Stimulated activated naive CD8-positive, alpha-beta T cell treated with anti-CD3 and anti-CD28 coated beads, Interleukin-15, Interleukin-2, amounts not matched to agents 100 ng/mL and 50 ng/mL, for 24 hours (primary cell): ENCODE data around the gene R3HDML.
"Not testable (repeated sequence)": the region's sequence is repeated elsewhere in the genome, so short reads cannot be mapped to it uniquely, and the experiment has no call there.

ENCODE experiments used
- H3K27ac Mint-ChIP-seq: one replicate; pipeline ENCODE4 v1.8.0; 2021; ENCODE audit warnings: mild to moderate bottlenecking, mixed read lengths
- H3K27me3 Mint-ChIP-seq: one replicate; pipeline ENCODE4 v1.8.0; 2021; ENCODE audit warnings: mixed read lengths
- H3K36me3 Mint-ChIP-seq: one replicate; pipeline ENCODE4 v1.8.0; 2021; ENCODE audit warnings: low read depth, mixed read lengths
- H3K4me1 Mint-ChIP-seq: one replicate; pipeline ENCODE4 v1.8.0; 2021; ENCODE audit warnings: low read depth, mixed read lengths
- H3K4me3 Mint-ChIP-seq: one replicate; pipeline ENCODE4 v1.8.0; 2021; ENCODE audit warnings: mild to moderate bottlenecking, mixed read lengths
- H3K9me3 Mint-ChIP-seq: one replicate; pipeline ENCODE4 v1.8.0; 2021; ENCODE audit warnings: mixed read lengths

Gene R3HDML

DNA sequence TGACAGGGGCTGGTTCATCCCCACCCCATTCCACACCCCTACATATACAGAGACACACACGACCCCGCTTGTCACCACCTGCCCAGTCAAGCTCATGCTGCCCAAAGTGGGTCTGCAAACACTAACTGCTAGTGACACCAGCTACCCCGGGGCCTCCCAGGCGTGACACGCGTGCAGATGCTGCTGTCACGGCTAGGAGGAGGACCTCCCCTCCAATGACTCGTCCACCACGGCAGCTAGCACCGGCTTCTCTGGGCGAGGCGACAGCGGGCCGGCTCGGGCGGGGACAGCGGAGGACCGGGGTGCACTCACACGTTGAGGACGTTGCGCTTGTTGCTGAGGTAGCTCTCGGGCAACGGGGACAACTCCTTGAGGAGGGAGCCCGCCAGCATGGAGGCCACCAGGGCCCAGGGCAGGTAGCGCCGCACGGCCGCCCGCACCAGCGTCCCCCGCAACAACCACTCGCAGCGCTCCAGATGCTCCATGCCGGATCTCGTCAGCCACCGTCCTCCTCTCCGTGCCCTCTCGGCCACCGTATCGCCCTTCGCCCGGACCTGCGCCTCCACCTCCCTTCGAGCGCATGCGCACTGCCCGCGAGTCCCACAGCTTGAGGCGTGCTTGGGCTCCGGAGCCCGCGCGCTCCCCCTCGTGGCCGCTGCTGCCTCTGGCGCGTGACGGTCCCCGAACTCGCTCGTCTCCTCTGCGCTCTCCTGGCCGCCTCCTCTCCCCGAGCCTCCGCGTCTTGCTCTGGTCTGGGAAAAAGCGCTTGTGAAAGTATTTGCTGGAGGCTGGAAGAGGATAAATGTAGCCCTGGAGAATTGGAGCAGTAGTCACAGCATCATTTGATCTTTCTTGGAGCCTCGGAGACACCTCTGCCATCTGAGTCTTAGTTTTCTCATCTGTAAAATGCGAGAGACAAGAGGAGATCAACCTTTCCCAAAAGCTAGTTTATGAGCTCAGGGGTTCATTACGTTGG is 25.9 kb upstream of the R3HDML start, which contains the start of gene FITM2:
FITM2 (minus strand) TSS at position 539 of the 976 bp plus-strand sequence; CDS start at position 485, 54 bp downstream.
- H3K9me3 Mint-ChIP-seq = no peaks in the 10 kb centered on the region

DNA sequence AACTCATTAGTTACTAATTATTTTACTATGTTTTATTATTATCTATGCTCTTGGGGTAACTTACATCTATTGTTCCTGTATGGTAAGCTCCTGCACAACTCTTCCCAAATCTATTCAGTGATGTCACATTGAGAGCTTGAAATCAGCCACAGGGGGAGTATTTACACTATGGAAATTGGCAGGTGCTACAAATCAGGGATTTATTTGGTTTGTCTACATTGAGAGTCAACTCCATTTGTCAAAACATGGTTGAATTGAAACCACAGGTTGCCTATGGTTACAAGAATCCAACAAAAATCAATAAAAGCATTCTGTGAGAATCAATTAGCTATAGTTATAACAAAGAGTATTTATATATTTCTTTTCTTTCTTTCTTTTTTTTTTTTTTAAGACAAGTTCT is 22.0 kb upstream of the R3HDML start:
- Mint-ChIP-seq H3K9me3 (no peaks in the 10 kb centered on the region), H3K27ac (no peak overlapping the region), H3K36me3 (no peaks in the 10 kb centered on the region), H3K4me1 (peaks cover 12% of the 10 kb centered on the region), H3K27me3 (peaks cover 5% of the 10 kb centered on the region), H3K4me3 (no peak overlapping the region)

More for the DNA sequence above, 25.9 kb upstream of the R3HDML start, which contains the start of gene FITM2:
- Mint-ChIP-seq H3K27me3 (no peaks in the 10 kb centered on the region), H3K36me3 (peaks cover 4% of the 10 kb centered on the region), H3K4me3 (peak within 1 kb of the TSS; percentile 91), H3K4me1 (peaks cover 20% of the 10 kb centered on the region), H3K27ac (peak within 1 kb of the TSS; percentile 94)

DNA sequence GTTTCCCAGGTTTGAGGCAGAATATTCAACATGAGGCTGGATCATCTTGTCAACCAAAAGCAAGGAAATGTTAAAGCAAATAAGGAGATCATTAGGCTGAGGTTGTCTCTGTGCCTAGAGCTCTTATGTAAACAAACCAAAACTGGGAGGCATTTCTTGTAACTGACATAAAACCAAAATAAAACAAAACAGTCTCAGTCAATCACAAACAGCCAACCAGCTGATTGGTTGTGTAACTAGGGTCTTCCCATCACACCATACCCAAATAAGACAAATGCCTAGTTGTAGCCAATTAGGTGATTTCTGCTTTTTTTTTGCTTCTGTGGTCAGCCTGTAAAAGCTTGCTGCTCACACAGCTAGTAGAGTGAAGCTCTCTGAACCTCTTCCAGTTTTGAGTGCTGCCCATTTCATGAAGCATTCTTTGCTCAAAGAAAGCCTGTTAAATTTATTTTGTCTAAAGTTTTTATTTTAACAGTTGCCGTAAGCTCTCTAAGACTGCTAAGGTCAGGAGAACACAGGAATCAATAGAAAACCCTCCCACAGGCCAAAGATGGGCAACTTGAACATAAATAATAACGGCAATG is 16.9 kb upstream of the R3HDML start:
- no peak overlapping the region for H3K27ac Mint-ChIP-seq

DNA sequence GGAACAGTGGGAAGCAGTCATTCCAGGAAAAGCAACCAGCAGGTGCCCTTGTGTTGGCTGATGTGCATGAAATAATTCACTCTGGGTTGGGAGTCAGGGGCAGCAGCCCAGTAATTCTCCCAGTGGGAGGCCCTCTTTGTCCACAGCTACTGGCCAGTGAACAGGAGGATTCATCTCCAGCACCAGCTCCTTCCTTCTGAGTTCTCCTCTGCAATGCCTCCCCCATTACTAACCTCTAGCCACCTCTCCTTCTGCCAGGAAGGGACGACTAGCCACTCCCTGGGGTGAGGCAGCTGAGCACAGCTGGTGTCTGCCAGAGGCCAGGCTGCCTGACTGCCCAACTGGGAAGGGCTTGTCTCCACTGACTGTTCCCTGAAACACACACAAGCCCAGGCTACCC is 12.5 kb upstream of the R3HDML start:
- H3K27me3 Mint-ChIP-seq = peaks cover 12% of the 10 kb centered on the region
- no peaks in the 10 kb centered on the region for H3K9me3 Mint-ChIP-seq
- no peak overlapping the region for H3K4me3 Mint-ChIP-seq
- H3K27ac Mint-ChIP-seq = no peak overlapping the region
- no peaks in the 10 kb centered on the region for H3K36me3 Mint-ChIP-seq
- H3K4me1 Mint-ChIP-seq = no peaks in the 10 kb centered on the region

More for the DNA sequence above, 16.9 kb upstream of the R3HDML start:
- Mint-ChIP-seq H3K4me3 (no peak overlapping the region), H3K9me3 (no peaks in the 10 kb centered on the region), H3K36me3 (no peaks in the 10 kb centered on the region), H3K4me1 (no peaks in the 10 kb centered on the region), H3K27me3 (peaks cover 9% of the 10 kb centered on the region)

DNA sequence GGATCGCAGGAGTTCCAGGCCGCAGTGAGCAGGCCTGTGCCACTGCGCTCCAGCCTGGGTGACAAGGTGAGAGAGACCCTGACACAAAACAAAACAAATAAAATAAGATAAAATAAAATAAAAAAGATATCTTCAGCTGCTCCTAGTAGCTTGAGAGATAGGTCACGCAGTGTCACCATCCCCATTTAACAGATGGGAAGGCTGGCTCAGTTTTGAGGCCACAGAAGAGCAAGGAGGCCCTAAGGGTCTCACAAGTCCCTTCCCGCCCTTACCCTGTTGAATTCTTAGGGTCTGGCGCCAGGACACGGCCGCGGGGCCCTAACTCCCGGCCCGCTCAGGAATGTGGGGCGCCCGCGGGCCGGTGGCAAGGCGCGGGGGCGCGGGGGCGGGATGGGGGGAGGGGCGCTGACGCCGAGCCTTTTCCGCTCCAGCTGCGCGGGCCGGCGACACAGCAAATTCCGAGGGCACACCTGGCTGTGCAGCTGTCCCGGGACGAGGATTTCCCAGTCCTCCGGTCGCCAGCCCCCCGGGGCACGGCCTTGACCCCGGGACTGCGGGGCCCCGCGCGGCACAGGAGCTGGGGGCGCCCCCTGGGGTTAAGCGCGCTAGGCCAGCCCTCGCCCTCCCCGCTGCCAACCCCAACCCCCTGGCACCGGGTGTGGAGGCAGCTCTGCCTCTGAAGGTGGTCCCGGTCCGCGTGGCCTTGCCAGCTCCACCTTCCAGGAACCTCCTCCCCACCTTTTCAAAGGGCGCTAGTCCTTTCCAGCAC is 10.3 kb upstream of the R3HDML start:
- Mint-ChIP-seq H3K9me3 (no peaks in the 10 kb centered on the region), H3K36me3 (no peaks in the 10 kb centered on the region), H3K4me3 (peak overlapping the region; percentile 45), H3K27ac (peak overlapping the region; percentile 52), H3K4me1 (no peaks in the 10 kb centered on the region), H3K27me3 (peaks cover 15% of the 10 kb centered on the region)

DNA sequence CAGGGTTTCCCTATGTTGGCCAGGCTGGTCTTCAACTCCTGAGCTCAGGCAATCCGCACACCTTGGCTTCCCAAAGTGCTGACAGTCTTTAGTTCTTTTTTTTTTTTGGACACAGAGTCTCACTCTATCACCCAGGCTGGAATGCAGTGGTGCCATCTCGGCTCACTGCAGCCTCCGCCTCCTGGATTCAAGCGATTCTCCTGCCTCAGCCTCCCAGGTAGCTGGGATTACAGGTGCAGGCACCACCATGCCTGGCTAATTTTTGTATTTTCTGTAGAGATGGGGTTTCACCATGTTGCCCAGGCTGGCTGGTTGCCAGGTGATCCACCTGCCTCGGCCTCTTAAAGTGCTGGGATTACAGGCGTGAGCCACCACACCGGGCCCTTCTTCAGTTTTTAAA is 9.1 kb upstream of the R3HDML start:
- H3K36me3 Mint-ChIP-seq, H3K4me3 Mint-ChIP-seq, H3K4me1 Mint-ChIP-seq, H3K27ac Mint-ChIP-seq, H3K9me3 Mint-ChIP-seq: not testable (repeated sequence)
- peaks cover 15% of the 10 kb centered on the region for H3K27me3 Mint-ChIP-seq

DNA sequence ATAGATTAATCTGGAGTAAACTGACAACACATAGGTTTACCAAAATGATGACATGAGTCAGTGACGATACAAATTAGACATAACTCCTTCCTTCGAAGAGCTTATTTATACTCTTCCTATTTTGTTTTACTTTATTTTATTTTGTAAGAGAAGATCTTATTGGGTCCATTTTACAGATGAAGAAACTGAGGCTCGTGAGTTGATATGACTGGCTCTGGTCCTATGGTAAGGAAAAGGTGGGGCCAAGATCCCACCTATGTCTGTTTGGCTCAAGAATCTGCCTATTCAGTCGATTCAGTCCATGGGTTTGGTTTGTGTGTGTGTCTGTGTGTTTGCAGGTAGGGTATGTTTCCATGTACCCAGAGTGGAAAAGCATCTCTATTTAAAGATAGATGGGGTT is 8.4 kb upstream of the R3HDML start:
- no peaks in the 10 kb centered on the region for H3K36me3 Mint-ChIP-seq

DNA sequence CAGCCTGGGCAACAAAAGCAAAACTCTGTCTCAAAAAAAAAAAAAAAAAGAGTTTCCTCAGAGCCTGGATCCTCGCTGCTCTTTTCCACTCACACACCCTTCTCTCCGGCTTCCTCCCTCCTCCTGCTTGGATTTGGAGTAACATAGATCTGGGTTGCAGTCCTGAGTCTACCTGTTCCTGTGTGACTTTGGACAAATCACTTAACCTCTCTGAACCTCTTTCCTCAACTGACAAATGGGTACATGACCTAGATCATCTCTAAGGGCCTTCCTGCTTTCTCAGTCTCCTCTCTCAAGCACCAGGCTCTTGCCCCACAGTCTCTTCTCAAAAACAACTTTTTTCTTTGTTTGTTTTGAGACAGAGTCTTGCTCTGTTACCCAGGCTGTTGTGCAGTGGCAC is 5.6 kb upstream of the R3HDML start:
- H3K4me1 Mint-ChIP-seq = no peaks in the 10 kb centered on the region
- no peak overlapping the region for H3K27ac Mint-ChIP-seq
- peaks cover 12% of the 10 kb centered on the region for H3K27me3 Mint-ChIP-seq
- H3K4me3 Mint-ChIP-seq = no peak overlapping the region
- H3K36me3 Mint-ChIP-seq = no peaks in the 10 kb centered on the region
- no peaks in the 10 kb centered on the region for H3K9me3 Mint-ChIP-seq

More for the DNA sequence above, 8.4 kb upstream of the R3HDML start:
- no peak overlapping the region for H3K27ac Mint-ChIP-seq
- H3K9me3 Mint-ChIP-seq = no peaks in the 10 kb centered on the region
- H3K27me3 Mint-ChIP-seq = peaks cover 15% of the 10 kb centered on the region
- no peaks in the 10 kb centered on the region for H3K4me1 Mint-ChIP-seq
- no peak overlapping the region for H3K4me3 Mint-ChIP-seq

DNA sequence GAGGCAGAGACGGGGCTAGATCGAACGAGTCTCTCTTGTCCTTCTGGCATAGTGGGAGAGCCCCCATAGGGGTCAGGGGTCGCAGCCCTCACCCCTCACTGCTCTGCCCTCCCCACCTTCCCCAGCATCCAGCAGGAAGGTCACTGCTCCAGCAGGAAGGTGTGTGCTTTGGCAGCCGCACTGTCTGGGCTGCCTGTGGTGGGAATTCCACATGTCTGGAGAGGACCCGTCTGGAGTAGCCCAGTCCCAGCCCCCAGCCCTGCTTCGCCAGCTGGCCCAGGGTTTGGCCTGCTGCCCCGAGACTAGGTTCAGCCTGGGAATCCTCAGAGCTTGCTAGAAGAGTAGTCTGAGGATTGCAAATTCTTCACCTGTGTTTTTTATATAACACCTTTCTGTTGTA is 2.5 kb upstream of the R3HDML start:
- no peaks in the 10 kb centered on the region for H3K36me3 Mint-ChIP-seq
- no peak overlapping the region for H3K4me3 Mint-ChIP-seq
- H3K27me3 Mint-ChIP-seq = peaks cover 11% of the 10 kb centered on the region
- no peaks in the 10 kb centered on the region for H3K9me3 Mint-ChIP-seq
- H3K27ac Mint-ChIP-seq = no peak overlapping the region
- no peaks in the 10 kb centered on the region for H3K4me1 Mint-ChIP-seq

DNA sequence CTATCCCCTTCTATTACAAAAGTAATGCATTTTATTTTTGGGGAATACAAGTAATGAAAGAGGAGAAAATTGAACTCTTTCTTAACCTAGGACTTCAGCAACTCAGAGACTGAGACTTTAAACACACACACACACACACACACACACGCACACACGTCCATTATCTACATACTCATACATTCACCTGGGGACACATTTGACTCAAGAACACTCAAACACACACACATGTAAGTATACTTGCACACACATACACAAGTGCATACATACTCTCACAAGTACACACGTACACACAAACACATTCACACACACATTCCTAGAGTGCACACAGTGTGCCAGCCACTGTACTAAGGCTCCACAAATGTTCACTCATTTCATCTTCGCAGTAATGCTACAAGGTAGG is 2.1 kb upstream of the R3HDML start:
- Mint-ChIP-seq H3K27ac (no peak overlapping the region), H3K4me1 (no peaks in the 10 kb centered on the region), H3K27me3 (peaks cover 11% of the 10 kb centered on the region), H3K36me3 (no peaks in the 10 kb centered on the region), H3K4me3 (no peak overlapping the region), H3K9me3 (no peaks in the 10 kb centered on the region)

DNA sequence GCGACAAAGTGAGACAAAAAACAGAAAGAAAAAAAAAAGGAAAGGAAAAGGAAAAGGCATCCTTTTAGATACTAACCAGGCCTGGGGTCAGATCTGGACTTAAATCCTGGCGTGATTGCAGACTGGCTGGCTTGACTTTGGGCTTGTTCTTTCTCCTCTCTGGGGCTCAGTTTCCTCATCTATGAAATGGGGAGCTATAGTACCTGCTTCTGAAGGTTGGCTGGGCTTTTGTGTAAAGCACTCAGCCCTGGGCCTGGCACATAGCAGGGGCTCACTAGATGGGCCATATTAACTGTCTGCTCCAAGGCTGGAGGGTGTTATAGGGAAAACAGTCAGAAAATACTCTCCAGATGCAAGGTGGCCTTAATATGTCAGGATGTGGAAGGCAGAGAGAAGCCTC is 1.2 kb upstream of the R3HDML start:
- H3K4me3 Mint-ChIP-seq = no peak overlapping the region
- H3K4me1 Mint-ChIP-seq = no peaks in the 10 kb centered on the region
- no peaks in the 10 kb centered on the region for H3K36me3 Mint-ChIP-seq
- peaks cover 8% of the 10 kb centered on the region for H3K27me3 Mint-ChIP-seq
- H3K27ac Mint-ChIP-seq = no peak overlapping the region
- no peaks in the 10 kb centered on the region for H3K9me3 Mint-ChIP-seq

DNA sequence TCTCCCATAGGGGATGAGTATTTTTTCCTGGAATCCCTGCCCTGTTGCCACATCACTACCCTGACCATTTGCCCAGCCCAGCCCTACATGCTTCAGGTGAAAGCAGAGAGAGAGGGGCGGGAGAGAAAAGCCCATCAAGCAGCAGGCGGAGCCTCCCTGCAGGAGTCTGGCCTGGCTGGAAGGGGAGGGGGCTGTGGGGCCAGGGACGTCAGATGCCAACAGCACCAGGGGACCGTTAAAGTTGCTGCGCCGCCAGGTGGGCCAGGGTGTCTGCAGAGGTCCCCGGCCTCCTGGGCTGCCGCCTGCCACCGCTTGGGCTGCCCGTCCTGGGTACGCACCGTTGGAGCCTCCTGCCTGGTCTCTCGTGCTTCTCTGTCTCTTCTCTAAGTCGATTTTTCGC is 757 bp upstream of the R3HDML start:
- Mint-ChIP-seq H3K36me3 (no peaks in the 10 kb centered on the region), H3K4me1 (no peaks in the 10 kb centered on the region), H3K27ac (no peak overlapping the region), H3K9me3 (no peaks in the 10 kb centered on the region), H3K27me3 (peaks cover 8% of the 10 kb centered on the region), H3K4me3 (no peak overlapping the region)

DNA sequence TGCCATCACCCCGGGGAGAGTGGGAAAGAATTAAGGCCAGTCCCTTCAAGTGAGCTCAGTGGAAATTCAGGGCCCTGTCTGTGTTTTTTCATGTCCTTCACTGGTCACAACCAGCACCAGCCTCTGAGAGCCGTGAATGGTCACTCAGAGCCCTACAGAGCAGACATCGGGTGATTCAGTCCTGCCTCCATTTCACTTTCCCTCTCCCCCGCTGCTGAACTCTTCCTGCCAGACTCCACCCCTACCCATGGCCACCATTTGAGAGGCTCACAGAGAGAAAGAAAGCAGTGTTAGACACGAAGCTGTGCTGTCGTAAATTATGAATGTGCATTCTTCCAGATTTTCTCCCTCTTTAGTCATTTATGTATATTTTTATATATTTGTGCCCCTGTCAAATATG is 5.4 kb downstream of the R3HDML start:
- Mint-ChIP-seq H3K9me3 (no peaks in the 10 kb centered on the region), H3K27me3 (peaks cover 2% of the 10 kb centered on the region), H3K4me3 (no peak overlapping the region), H3K27ac (no peak overlapping the region), H3K36me3 (no peaks in the 10 kb centered on the region), H3K4me1 (no peaks in the 10 kb centered on the region)

DNA sequence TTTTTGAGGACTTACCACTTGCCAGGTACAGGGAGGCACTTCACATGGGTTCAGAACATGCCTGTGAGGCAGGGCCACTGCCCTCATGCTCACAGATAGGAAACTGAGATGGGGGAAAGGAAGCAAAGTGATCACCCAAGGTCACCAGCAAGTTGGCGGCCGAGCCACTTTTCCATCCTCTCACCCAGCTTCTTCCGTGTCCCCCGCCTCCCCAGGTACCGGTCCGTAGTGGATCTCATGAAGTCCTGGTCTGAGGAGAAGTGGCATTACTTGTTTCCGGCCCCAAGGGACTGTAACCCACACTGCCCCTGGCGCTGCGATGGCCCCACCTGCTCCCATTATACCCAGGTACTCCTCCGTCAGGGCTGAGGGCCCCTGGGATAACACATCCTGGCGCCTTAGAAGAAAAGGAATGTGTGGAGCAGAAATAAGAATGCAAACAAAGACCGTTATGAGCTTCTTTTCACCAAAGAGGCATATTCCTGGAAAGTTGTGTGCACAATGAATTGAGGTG is 6.4 kb downstream of the R3HDML start:
- Mint-ChIP-seq H3K4me1 (no peaks in the 10 kb centered on the region), H3K27ac (no peak overlapping the region), H3K4me3 (no peak overlapping the region), H3K36me3 (no peaks in the 10 kb centered on the region), H3K9me3 (no peaks in the 10 kb centered on the region), H3K27me3 (no peaks in the 10 kb centered on the region)

DNA sequence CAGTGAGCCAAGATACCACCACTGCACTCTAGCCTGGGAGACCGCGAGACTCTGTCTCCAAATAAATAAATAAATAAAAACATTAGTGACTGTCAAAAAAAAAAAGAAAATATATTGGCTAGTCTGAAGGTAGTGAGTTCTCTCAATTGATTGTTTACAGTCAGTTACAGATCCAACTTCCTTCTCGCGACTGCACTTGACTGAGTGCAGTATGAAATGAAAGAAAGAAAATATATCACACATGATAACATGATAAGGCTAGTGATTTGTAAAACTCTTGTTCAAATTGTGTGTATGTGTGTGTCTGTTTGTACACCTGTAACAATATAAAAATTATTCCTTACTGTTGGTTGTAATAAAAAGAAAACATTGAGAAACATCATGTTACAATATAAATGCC is 7.9 kb downstream of the R3HDML start:
- no peak overlapping the region for H3K27ac Mint-ChIP-seq
- no peaks in the 10 kb centered on the region for H3K9me3 Mint-ChIP-seq
- H3K4me3 Mint-ChIP-seq = no peak overlapping the region
- no peaks in the 10 kb centered on the region for H3K4me1 Mint-ChIP-seq
- H3K27me3 Mint-ChIP-seq = no peaks in the 10 kb centered on the region
- no peaks in the 10 kb centered on the region for H3K36me3 Mint-ChIP-seq
